WTC11 (cell line): Measurements from ENCODE around the gene XPR1.

Experiments used
- AFF4 ChIP-seq: sonication (generic); formaldehyde crosslinking; IDR thresholded peaks from 2 replicates; pipeline ENCODE4 v1.8.1; 2023; ENCODE audit warnings: mild to moderate bottlenecking, missing genetic modification reagents, borderline replicate concordance
- CREB1 ChIP-seq: sonication (generic); formaldehyde crosslinking; IDR thresholded peaks from 2 replicates; pipeline ENCODE4 v1.8.0; 2023; ENCODE audit warnings: mild to moderate bottlenecking, missing genetic modification reagents
- CREM ChIP-seq: sonication (generic); formaldehyde crosslinking; IDR thresholded peaks from 2 replicates; pipeline ENCODE4 v1.8.1; 2022; ENCODE audit warnings: mild to moderate bottlenecking, missing genetic modification reagents, moderate library complexity
- CTCF ChIP-seq: fragments of 200-600 bp; IDR thresholded peaks from 2 replicates; pipeline ENCODE4 v1.8.0; 2022; ENCODE audit warnings: antibody characterized with exemption
- E2F4 ChIP-seq: sonication (generic); formaldehyde crosslinking; IDR thresholded peaks from 2 replicates; pipeline ENCODE4 v1.8.1; 2022; ENCODE audit warnings: low read depth, mild to moderate bottlenecking, moderate library complexity, missing genetic modification reagents, borderline replicate concordance
- ELF4 ChIP-seq: sonication (generic); formaldehyde crosslinking; IDR thresholded peaks from 2 replicates; pipeline ENCODE4 v1.8.1; 2022; ENCODE audit warnings: low read depth, mild to moderate bottlenecking, moderate library complexity, missing genetic modification reagents
- ESRRA ChIP-seq: sonication (generic); formaldehyde crosslinking; IDR thresholded peaks from 2 replicates; pipeline ENCODE4 v1.8.1; 2022; ENCODE audit warnings: mild to moderate bottlenecking, missing genetic modification reagents, borderline replicate concordance
- ETV6 ChIP-seq: sonication (generic); formaldehyde crosslinking; IDR thresholded peaks from 2 replicates; pipeline ENCODE4 v1.8.1; 2022; ENCODE audit warnings: mild to moderate bottlenecking, missing genetic modification reagents
- NR2C2 ChIP-seq: sonication (generic); formaldehyde crosslinking; IDR thresholded peaks from 2 replicates; pipeline ENCODE4 v1.8.0; 2022; ENCODE audit warnings: mild to moderate bottlenecking, missing genetic modification reagents
- OVOL2 ChIP-seq: fragments of 250-450 bp; sonication (Bioruptor Pico); IDR thresholded peaks from 2 replicates; pipeline ENCODE4 v1.9.0; 2021; ENCODE audit warnings: mild to moderate bottlenecking, borderline replicate concordance
- ZBTB43 ChIP-seq: sonication (generic); formaldehyde crosslinking; IDR thresholded peaks from 2 replicates; pipeline ENCODE4 v1.8.1; 2023; ENCODE audit warnings: mild to moderate bottlenecking, missing genetic modification reagents
- ZNF138 ChIP-seq: sonication (generic); formaldehyde crosslinking; conservative IDR thresholded peaks from 2 replicates; pipeline ENCODE4 v1.8.1; 2022; ENCODE audit warnings: mild to moderate bottlenecking, moderate library complexity, missing genetic modification reagents
- TF ChIP-seq, protein P1 (sequence below): sonication (generic); formaldehyde crosslinking; IDR thresholded peaks from 2 replicates; pipeline ENCODE4 v1.8.0; 2022; ENCODE audit warnings: mild to moderate bottlenecking, missing genetic modification reagents
- TF ChIP-seq, protein P2 (sequence below): sonication (generic); formaldehyde crosslinking; IDR thresholded peaks from 2 replicates; pipeline ENCODE4 v1.8.0; 2022; ENCODE audit warnings: mild to moderate bottlenecking, missing genetic modification reagents

GRCh38 chr1:180928331-180929230 lies 296.8 kb downstream of the XPR1 start:
- TF ChIP-seq ESRRA (CRISPR knock-in tag) = no peak
- no peak for TF ChIP-seq ETV6 (CRISPR knock-in tag)
- no peak for TF ChIP-seq CTCF
- TF ChIP-seq NR2C2 (CRISPR knock-in tag) = no peak
- no peak for TF ChIP-seq AFF4 (CRISPR knock-in tag)
- no peak for TF ChIP-seq CREB1 (CRISPR knock-in tag)
- no peak for TF ChIP-seq CREM (CRISPR knock-in tag)
- TF ChIP-seq E2F4 (CRISPR knock-in tag) = no peak
- TF ChIP-seq, protein P1, sequence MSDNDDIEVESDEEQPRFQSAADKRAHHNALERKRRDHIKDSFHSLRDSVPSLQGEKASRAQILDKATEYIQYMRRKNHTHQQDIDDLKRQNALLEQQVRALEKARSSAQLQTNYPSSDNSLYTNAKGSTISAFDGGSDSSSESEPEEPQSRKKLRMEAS = no peak
- no peak for TF ChIP-seq ZNF138
- TF ChIP-seq ELF4 = no peak
- TF ChIP-seq ZBTB43 (CRISPR knock-in tag) = no peak
- TF ChIP-seq OVOL2 (CRISPR knock-in tag) = no peak
- TF ChIP-seq, protein P2, sequence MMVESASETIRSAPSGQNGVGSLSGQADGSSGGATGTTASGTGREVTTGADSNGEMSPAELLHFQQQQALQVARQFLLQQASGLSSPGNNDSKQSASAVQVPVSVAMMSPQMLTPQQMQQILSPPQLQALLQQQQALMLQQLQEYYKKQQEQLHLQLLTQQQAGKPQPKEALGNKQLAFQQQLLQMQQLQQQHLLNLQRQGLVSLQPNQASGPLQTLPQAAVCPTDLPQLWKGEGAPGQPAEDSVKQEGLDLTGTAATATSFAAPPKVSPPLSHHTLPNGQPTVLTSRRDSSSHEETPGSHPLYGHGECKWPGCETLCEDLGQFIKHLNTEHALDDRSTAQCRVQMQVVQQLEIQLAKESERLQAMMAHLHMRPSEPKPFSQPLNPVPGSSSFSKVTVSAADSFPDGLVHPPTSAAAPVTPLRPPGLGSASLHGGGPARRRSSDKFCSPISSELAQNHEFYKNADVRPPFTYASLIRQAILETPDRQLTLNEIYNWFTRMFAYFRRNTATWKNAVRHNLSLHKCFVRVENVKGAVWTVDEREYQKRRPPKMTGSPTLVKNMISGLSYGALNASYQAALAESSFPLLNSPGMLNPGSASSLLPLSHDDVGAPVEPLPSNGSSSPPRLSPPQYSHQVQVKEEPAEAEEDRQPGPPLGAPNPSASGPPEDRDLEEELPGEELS = no peak
